ENCODE results near the gene SGK1.
"Not testable (repeated sequence)": the region's sequence is repeated elsewhere in the genome, so short reads cannot be mapped to it uniquely, and the experiment has no call there.

Gene SGK1

GRCh38 chr6:134304381-134304780 lies 13.5 kb downstream of the SGK1 start:
- not testable (repeated sequence) for DNase-seq (ENCODE audit: low read depth in 2 of 2)

- no peak for DNase-seq (ENCODE audit: low read depth in 2 of 2)
Measured at GRCh38 chr6:134303891-134304290, 14.0 kb downstream of the SGK1 start.

GRCh38 chr6:134299236-134299635 lies 18.7 kb downstream of the SGK1 start:
- no peak for DNase-seq (ENCODE audit: low read depth in 2 of 2)

- no peak for DNase-seq (ENCODE audit: low read depth in 2 of 2)
Measured at GRCh38 chr6:134296762-134297161, 21.1 kb downstream of the SGK1 start.

GRCh38 chr6:134295953-134296553 lies 21.9 kb downstream of the SGK1 start:
- no peak for DNase-seq (ENCODE audit: low read depth in 2 of 2)

GRCh38 chr6:134293659-134294161 lies 24.2 kb downstream of the SGK1 start:
- no peak for DNase-seq (ENCODE audit: low read depth in 2 of 2)

- no peak for DNase-seq (ENCODE audit: low read depth in 2 of 2)
Measured at GRCh38 chr6:134291156-134291555, 26.8 kb downstream of the SGK1 start.

- no peak for DNase-seq (ENCODE audit: low read depth in 2 of 2)
Measured at GRCh38 chr6:134289204-134289575, 28.7 kb downstream of the SGK1 start.

- no peak for DNase-seq (ENCODE audit: low read depth in 2 of 2)
Measured at GRCh38 chr6:134288538-134289203, 29.2 kb downstream of the SGK1 start.

GRCh38 chr6:134287859-134288537 lies 29.9 kb downstream of the SGK1 start:
- DNase-seq (ENCODE audit: low read depth in 2 of 2), result no peak

GRCh38 chr6:134282816-134283215 lies 35.1 kb downstream of the SGK1 start:
- DNase-seq (ENCODE audit: low read depth in 2 of 2), result no peak

GRCh38 chr6:134281388-134281787 lies 36.5 kb downstream of the SGK1 start:
- DNase-seq (ENCODE audit: low read depth in 2 of 2), result no peak

GRCh38 chr6:134278000-134278399 lies 39.9 kb downstream of the SGK1 start:
- DNase-seq (ENCODE audit: low read depth in 2 of 2), result no peak

- DNase-seq (ENCODE audit: low read depth in 2 of 2), result not testable (repeated sequence)
Measured at GRCh38 chr6:134276891-134277377, 41.0 kb downstream of the SGK1 start.

- no peak for DNase-seq (ENCODE audit: low read depth in 2 of 2)
Measured at GRCh38 chr6:134272374-134272773, 45.5 kb downstream of the SGK1 start.

- DNase-seq (ENCODE audit: low read depth in 2 of 2), result no peak
Measured at GRCh38 chr6:134267917-134268361, 50.0 kb downstream of the SGK1 start.

- no peak for DNase-seq (ENCODE audit: low read depth in 2 of 2)
Measured at GRCh38 chr6:134266776-134267175, 51.1 kb downstream of the SGK1 start.

GRCh38 chr6:134261766-134262165 lies 56.1 kb downstream of the SGK1 start:
- DNase-seq (ENCODE audit: low read depth in 2 of 2), result no peak

- no peak for DNase-seq (ENCODE audit: low read depth in 2 of 2)
Measured at GRCh38 chr6:134258849-134259306, 59.0 kb downstream of the SGK1 start.

- no peak for DNase-seq (ENCODE audit: low read depth in 2 of 2)
Measured at GRCh38 chr6:134257516-134257915, 60.4 kb downstream of the SGK1 start.

- DNase-seq (ENCODE audit: low read depth in 2 of 2), result no peak
Measured at GRCh38 chr6:134256862-134257261, 61.0 kb downstream of the SGK1 start.

GRCh38 chr6:134255280-134255679 lies 62.6 kb downstream of the SGK1 start:
- DNase-seq (ENCODE audit: low read depth in 2 of 2), result not testable (repeated sequence)

- no peak for DNase-seq (ENCODE audit: low read depth in 2 of 2)
Measured at GRCh38 chr6:134254118-134254517, 63.8 kb downstream of the SGK1 start.
